Fibroblast of the aortic adventitia (primary cell): ENCODE results near the gene CHD9. TPM values are rescaled to one million over a fixed set of nuclear protein-coding genes. Genes with fewer than 3 reads are reported as not detected.

ENCODE experiments used
- DNase-seq: peaks from one replicate; pipeline ENCODE4 v3.0.0-alpha.2; 2010; ENCODE audit warnings: low read depth
- H3K4me3 ChIP-seq: 2 replicates; pipeline ENCODE4 v1.5.1; 2011; ENCODE audit warnings: low read depth, mild to moderate bottlenecking, control low read depth, low read length, moderate library complexity
- CTCF ChIP-seq: IDR thresholded peaks from 2 replicates; pipeline ENCODE4 v1.5.1; 2011; ENCODE audit warnings: mild to moderate bottlenecking, low read length, control low read depth, inconsistent platforms; ENCODE audit not compliant: insufficient read depth
- small RNA-seq: library from RNA; depleted of rRNA; stranded (forward); fragments of <200 nt; gene quantifications from one replicate; pipeline ENCODE3, GENCODE V24; 2012
- total RNA-seq: library from RNA; depleted of rRNA; stranded (reverse); fragments of >200 nt; gene quantifications from 2 replicates; pipeline ENCODE4 v1.2.3, GENCODE V29; 2012; ENCODE audit warnings: low replicate concordance

Gene CHD9
- total RNA-seq, 1 donor = 90.6 TPM

DNA sequence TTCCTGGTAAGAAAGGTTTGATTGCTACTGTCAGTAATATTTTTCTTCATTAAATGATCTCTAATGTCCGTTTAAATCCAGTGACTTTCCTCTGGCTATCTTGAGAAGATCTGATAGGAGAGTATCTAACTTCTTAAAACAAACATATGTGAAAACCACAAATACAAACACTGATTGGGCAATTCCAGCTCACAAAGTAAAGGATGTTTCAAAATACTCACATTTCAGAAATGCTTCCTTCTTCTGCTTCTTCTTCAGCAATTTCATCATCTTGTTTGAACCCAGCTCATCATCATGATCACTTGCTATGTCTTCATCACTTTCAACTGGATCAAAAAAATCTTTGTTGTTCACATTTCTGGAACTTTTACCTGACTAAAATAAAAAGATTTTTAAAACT, 315.1 kb downstream of the CHD9 start:
- no peak for DNase-seq
- no peak overlapping the region for H3K4me3 ChIP-seq
- TF ChIP-seq CTCF = no peak

GRCh38 chr16:53370827-53371226, 316.0 kb downstream of the CHD9 start:
- no peak for TF ChIP-seq CTCF
- no peak for DNase-seq
- no peak overlapping the region for H3K4me3 ChIP-seq

- peak overlapping the region; percentile 9 for H3K4me3 ChIP-seq
- DNase-seq = no peak
- no peak for TF ChIP-seq CTCF
Observed at GRCh38 chr16:53372992-53373871, 318.4 kb downstream of the CHD9 start.

DNA sequence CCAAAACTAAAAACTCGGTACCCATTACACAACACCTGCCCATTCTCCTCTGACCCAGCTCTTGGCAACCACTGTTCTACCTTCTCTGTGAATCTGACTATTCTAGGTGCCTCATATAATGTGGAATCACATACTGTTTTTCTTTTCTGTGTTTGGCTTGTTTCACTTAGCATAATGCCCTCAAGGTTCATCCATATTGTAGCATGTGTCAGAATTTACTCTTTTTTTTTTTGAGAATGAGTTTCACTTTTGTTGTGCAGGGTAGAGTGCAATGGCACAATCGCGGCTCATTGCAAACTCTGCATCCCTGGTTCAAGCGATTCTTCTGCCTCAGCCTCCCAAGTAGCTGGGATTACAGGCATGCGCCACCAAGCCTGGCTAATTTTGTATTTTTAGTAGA, 320.0 kb downstream of the CHD9 start:
- H3K4me3 ChIP-seq = no peak overlapping the region
- TF ChIP-seq CTCF = no peak
- DNase-seq = no peak

- H3K4me3 ChIP-seq = no peak overlapping the region
- no peak for TF ChIP-seq CTCF
- no peak for DNase-seq
Observed at GRCh38 chr16:53378138-53378537, 323.3 kb downstream of the CHD9 start.

Small RNAs within 50 kb of the gene (small RNA-seq; reads per million reads assigned to genes)
- not detected for gene RF01210
- gene RNA5SP427 = not detected

Other genes starting within 250 kb of the CHD9 start
- gene CHD9NB, start 2.1 kb upstream of the CHD9 start, total RNA-seq = 1.6 and 2.3 TPM in 2 replicates